ENCODE data around the gene C20orf173. TPM values are rescaled to one million over a fixed set of nuclear protein-coding genes. Genes with fewer than 3 reads are reported as not detected.
"Not testable (repeated sequence)": the region's sequence is repeated elsewhere in the genome, so short reads cannot be mapped to it uniquely, and the experiment has no call there.

Gene C20orf173
- total RNA-seq, 1 experiment from 2014 or later, result not detected

- Histone ChIP-seq H3K27me3 (no peaks in the 10 kb centered on the region), H3K4me1 (no peaks in the 10 kb centered on the region), H3K4me3 (no peak overlapping the region), H3K9me3 (replicated peaks) (no peaks in the 10 kb centered on the region), H3K27ac (no peak overlapping the region), H3K36me3 (peaks cover 28% of the 10 kb centered on the region)
- no peak for DNase-seq
Measured at GRCh38 chr20:35559042-35559693, 29.7 kb upstream of the C20orf173 start.

- no peak for DNase-seq
- no peaks in the 10 kb centered on the region for H3K4me1 ChIP-seq
- no peak overlapping the region for H3K4me3 ChIP-seq
- H3K36me3 ChIP-seq, result peaks cover 32% of the 10 kb centered on the region
- H3K9me3 ChIP-seq (replicated peaks), result no peaks in the 10 kb centered on the region
- H3K27ac ChIP-seq, result no peak overlapping the region
- no peaks in the 10 kb centered on the region for H3K27me3 ChIP-seq
Measured at GRCh38 chr20:35558451-35558850, 29.0 kb upstream of the C20orf173 start.

- Histone ChIP-seq H3K36me3 (peaks cover 42% of the 10 kb centered on the region), H3K4me1 (no peaks in the 10 kb centered on the region)
- no peak for DNase-seq
Measured at GRCh38 chr20:35556871-35557270, 27.4 kb upstream of the C20orf173 start.

GRCh38 chr20:35555951-35556645 lies 26.6 kb upstream of the C20orf173 start:
- H3K36me3 ChIP-seq, result peaks cover 49% of the 10 kb centered on the region
- DNase-seq, result no peak
- H3K27ac ChIP-seq, result no peak overlapping the region
- no peaks in the 10 kb centered on the region for H3K9me3 ChIP-seq (replicated peaks)
- H3K4me1 ChIP-seq, result no peaks in the 10 kb centered on the region
- H3K4me3 ChIP-seq, result no peak overlapping the region
- no peaks in the 10 kb centered on the region for H3K27me3 ChIP-seq

More at GRCh38 chr20:35556871-35557270, 27.4 kb upstream of the C20orf173 start:
- Histone ChIP-seq H3K27ac (no peak overlapping the region), H3K27me3 (no peaks in the 10 kb centered on the region), H3K4me3 (no peak overlapping the region), H3K9me3 (replicated peaks) (no peaks in the 10 kb centered on the region)

DNA sequence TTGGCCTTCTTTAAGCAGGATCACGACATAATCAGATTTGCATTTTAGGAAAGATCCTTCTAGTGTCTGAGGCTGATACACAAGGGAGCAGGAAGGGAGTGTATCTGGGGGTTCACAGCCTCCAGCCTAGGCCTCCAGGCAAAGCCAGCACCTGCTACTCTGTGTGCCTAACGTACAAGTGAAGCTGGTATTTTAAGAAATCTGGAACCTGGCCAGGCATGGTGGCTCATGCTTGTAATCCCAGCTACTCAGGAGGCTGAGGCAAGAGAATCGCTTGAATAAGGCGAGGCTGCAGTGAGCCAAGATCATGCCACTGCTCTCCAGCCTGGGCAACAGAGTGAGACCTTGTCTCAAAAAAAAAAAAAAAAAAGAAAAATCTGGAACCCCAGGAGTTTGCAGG lies 26.0 kb upstream of the C20orf173 start:
- peaks cover 52% of the 10 kb centered on the region for H3K36me3 ChIP-seq
- not testable (repeated sequence) for H3K4me3 ChIP-seq; H3K27ac ChIP-seq; H3K9me3 ChIP-seq (replicated peaks); H3K4me1 ChIP-seq; H3K27me3 ChIP-seq
- peak in 1 of 2 experiments; percentile 50 for DNase-seq

DNA sequence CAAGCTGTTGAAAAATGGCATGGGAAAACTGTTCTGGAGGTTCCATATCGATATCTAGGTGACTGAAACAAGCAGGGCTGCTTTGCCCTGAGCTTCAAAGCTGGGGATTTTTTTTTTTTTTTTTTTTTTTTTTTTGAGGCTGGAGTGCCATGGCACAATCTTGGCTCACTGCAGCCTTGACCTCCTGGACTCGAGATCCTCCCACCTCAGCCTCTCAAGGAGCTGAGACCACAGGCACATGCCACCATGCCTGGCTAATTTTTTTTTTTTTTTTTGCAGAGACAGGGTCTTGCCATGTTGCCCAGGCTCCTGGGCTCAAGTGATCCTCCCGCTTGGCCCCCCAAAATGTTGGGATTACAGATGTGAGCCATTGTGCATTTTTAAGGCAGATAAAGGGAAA lies 23.5 kb upstream of the C20orf173 start:
- no peak for DNase-seq
- no peak overlapping the region for H3K27ac ChIP-seq
- no peaks in the 10 kb centered on the region for H3K27me3 ChIP-seq
- H3K4me3 ChIP-seq, result no peak overlapping the region
- H3K9me3 ChIP-seq (replicated peaks), result no peaks in the 10 kb centered on the region
- H3K4me1 ChIP-seq, result no peaks in the 10 kb centered on the region
- H3K36me3 ChIP-seq, result peaks cover 74% of the 10 kb centered on the region

- peak; percentile 31 to 40 for DNase-seq
- Histone ChIP-seq H3K4me1 (no peaks in the 10 kb centered on the region), H3K9me3 (replicated peaks) (no peaks in the 10 kb centered on the region), H3K27ac (no peak overlapping the region), H3K27me3 (no peaks in the 10 kb centered on the region), H3K4me3 (no peak overlapping the region), H3K36me3 (peaks cover 67% of the 10 kb centered on the region)
Measured at GRCh38 chr20:35551503-35551902, 22.1 kb upstream of the C20orf173 start.

DNA sequence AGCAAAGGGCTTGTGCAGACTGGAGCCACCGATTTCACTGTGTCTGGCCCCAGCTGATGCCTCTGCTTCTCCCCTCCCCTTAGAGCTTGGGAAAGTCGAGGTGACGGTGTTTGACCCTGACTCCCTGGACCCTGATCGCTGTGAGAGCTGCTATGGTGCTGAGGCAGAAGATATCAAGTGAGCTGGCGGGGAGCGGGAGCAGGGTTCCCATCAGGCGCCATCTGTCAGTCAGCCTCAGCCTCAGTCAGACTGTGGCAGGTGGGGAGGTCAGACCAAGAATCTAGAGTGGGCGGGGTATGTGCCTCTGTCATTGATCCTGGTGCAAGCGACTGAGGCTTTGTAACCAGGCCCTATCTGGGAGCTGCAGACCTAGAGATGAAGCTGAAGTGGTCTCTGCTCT lies 17.9 kb upstream of the C20orf173 start:
- Histone ChIP-seq H3K36me3 (peaks cover 59% of the 10 kb centered on the region), H3K4me1 (0 out of 2 replicates have a peak, but pooled peaks cover 3% of the 10 kb centered on the region), H3K9me3 (replicated peaks) (no peaks in the 10 kb centered on the region), H3K27ac (no peak overlapping the region), H3K27me3 (no peaks in the 10 kb centered on the region), H3K4me3 (no peak overlapping the region)
- no peak for DNase-seq

DNA sequence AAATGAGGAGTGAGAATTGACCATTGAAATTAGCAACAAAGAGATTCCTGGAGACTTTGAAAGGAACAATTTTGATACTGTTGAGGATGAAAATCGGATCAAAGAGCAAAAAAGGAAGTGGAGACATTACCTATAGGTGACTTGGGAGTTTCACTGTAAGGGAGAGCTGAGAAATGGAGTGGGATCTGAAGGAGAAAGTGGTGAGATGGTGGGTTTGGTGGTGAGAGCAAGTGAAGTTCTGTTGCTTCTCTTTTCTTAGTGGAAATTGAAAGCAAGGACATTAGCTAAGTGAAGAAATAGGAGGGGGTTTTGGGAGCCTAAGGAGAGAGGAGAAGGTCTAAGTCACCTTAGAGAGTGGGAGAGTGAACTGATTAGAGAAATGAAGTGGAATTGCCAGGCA lies 16.7 kb upstream of the C20orf173 start:
- Histone ChIP-seq H3K36me3 (peaks cover 48% of the 10 kb centered on the region), H3K4me1 (peaks cover 5% of the 10 kb centered on the region; the same call in 1 of the 2 replicates), H3K9me3 (replicated peaks) (no peaks in the 10 kb centered on the region), H3K4me3 (no peak overlapping the region), H3K27ac (no peak overlapping the region), H3K27me3 (no peaks in the 10 kb centered on the region)
- DNase-seq, result no peak

DNA sequence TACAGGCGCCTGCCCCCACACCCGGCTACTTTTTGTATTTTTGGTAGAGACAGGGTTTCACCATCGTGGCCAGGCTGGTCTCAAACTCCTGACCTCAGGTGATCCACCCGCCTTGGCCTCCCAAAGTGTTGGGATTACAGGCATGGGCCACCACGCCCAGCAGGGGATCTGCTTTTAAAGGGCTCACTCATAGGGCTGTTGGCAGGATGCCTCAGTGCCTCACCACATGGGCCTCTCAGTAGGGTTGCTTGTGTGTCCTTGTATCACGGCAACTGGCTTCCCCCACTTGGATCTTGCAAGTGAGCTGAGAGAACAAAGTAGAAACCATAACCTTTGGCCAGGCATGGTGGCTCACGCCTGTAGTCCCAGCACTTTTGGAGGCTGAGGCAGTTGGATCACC lies 15.5 kb upstream of the C20orf173 start:
- H3K4me1 ChIP-seq; DNase-seq; H3K27ac ChIP-seq; H3K4me3 ChIP-seq; H3K9me3 ChIP-seq (replicated peaks); H3K27me3 ChIP-seq: not testable (repeated sequence)
- peaks cover 41% of the 10 kb centered on the region for H3K36me3 ChIP-seq

DNA sequence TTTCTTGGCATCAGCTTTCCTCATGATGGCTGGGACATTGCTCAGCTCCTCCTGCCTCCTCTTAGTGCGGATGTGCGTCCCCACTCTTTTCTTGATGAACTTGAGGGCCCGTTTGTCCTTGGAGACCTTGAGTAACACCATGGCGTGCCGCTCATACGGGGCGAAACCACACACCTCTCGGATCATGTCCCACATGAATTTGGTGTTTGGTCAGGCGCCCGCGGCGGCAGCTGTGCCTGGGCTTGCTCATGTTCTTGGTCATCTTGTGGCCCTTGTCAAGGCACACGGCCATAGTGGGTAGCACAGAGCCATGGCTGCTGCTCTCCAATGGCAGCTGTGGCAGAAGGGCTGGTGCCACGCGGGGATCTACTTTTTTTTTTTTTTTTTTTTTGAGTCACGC lies 15.0 kb upstream of the C20orf173 start:
- Histone ChIP-seq H3K9me3 (replicated peaks) (no peaks in the 10 kb centered on the region), H3K36me3 (peaks cover 36% of the 10 kb centered on the region), H3K27me3 (no peaks in the 10 kb centered on the region), H3K4me1 (peaks cover 9% of the 10 kb centered on the region; the same call in 1 of the 2 replicates), H3K27ac (no peak overlapping the region), H3K4me3 (no peak overlapping the region)
- no peak for DNase-seq

DNA sequence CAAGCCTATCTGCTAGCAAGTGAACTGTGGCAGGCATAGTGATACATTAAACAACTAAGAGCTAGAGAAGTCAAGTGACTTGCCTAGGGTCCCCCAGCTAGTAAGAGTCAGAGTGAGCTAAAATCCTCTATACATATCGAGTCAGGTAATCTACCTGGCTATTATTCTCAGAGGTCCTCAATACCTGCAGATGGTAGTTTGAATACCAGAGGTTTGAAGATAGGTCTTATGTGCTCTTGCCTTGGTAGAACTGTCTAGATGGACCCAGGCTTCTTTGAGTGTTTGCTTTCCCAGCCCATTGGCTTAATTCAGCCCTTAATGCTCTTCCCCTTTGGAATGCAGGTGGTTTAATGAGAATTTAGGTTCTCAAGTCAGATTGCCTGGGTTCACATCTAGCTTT lies 13.5 kb upstream of the C20orf173 start:
- no peak for DNase-seq
- peaks cover 22% of the 10 kb centered on the region for H3K36me3 ChIP-seq
- no peak overlapping the region for H3K27ac ChIP-seq
- H3K4me3 ChIP-seq, result no peak overlapping the region
- H3K27me3 ChIP-seq, result no peaks in the 10 kb centered on the region
- peaks cover 9% of the 10 kb centered on the region; the same call in 1 of the 2 replicates for H3K4me1 ChIP-seq
- H3K9me3 ChIP-seq (replicated peaks), result no peaks in the 10 kb centered on the region

- Histone ChIP-seq H3K9me3 (replicated peaks) (no peaks in the 10 kb centered on the region), H3K4me1 (peaks cover 9% of the 10 kb centered on the region; the same call in 1 of the 2 replicates), H3K4me3 (peak within 1 kb of the TSS; percentile 82), H3K27ac (peak within 1 kb of the TSS; percentile 49), H3K27me3 (no peaks in the 10 kb centered on the region), H3K36me3 (peaks cover 16% of the 10 kb centered on the region)
- peak; percentile 100 for DNase-seq
Measured at GRCh38 chr20:35541783-35542662, 12.6 kb upstream of the C20orf173 start, which contains the start of gene ERGIC3. ERGIC3 (plus strand) TSS chr20:35542078; CDS start chr20:35542098, 20 bp downstream.

- peaks cover 12% of the 10 kb centered on the region for H3K36me3 ChIP-seq
- H3K27ac ChIP-seq, result no peak overlapping the region
- DNase-seq, result peak; percentile 40 to 70
- no peaks in the 10 kb centered on the region for H3K27me3 ChIP-seq
- no peaks in the 10 kb centered on the region for H3K9me3 ChIP-seq (replicated peaks)
- H3K4me1 ChIP-seq, result peaks cover 9% of the 10 kb centered on the region; the same call in 1 of the 2 replicates
- peak overlapping the region; percentile 82 for H3K4me3 ChIP-seq
Measured at GRCh38 chr20:35541118-35541782, 11.8 kb upstream of the C20orf173 start.

Measured in SJCRH30 (cell line).